Panc1 (cell line): ENCODE data around the gene FOXK1. TPM values are rescaled to one million over a fixed set of nuclear protein-coding genes. Genes with fewer than 3 reads are reported as not detected.

Experiments
- ATAC-seq: fragments of 200-7000 bp; cut with Tn5 transposase; 2 replicates; pipeline ENCODE4 v1.9.1; 2020; ENCODE audit warnings: mild to moderate bottlenecking, moderate library complexity
- BruUV-seq: library from RNA; stranded (reverse); fragments of 400-500 nt; replicated peaks from 2 replicates; lab custom pipeline; 2021; lab: Mats Ljungman, UMichigan
- CTCF ChIA-PET: fragments of 300-600 bp; sonication (Branson Sonifier 250); formaldehyde crosslinking; loops from one replicate; lab custom pipeline; 2022; ENCODE audit warnings: antibody characterized with exemption; lab: Charles Lee
- POLR2A ChIA-PET: fragments of 300-600 bp; sonication (Branson Sonifier 250); formaldehyde crosslinking; loops from one replicate; lab custom pipeline; 2022; ENCODE audit warnings: antibody characterized with exemption; lab: Charles Lee
- DNase-seq: peaks from one replicate; pipeline ENCODE4 v3.0.0-alpha.2; 2010; ENCODE audit warnings: low read depth, low spot score
- H3K27ac ChIP-seq: 2 replicates; pipeline ENCODE4 v1.5.1; 2011; ENCODE audit warnings: mild to moderate bottlenecking, low read length, inconsistent platforms
- H3K27me3 ChIP-seq: fragments of 200-500 bp; sonication (Bioruptor generic); 2 replicates; pipeline ENCODE4 v1.6.0; 2014; ENCODE audit warnings: low read length, inconsistent platforms; ENCODE audit not compliant: control insufficient read depth, insufficient read depth
- H3K36me3 ChIP-seq: fragments of 200-500 bp; sonication (Bioruptor generic); 2 replicates; pipeline ENCODE4 v1.5.1; 2014; ENCODE audit warnings: inconsistent platforms, mild to moderate bottlenecking, low read length, moderate library complexity; ENCODE audit not compliant: control insufficient read depth, insufficient read depth
- H3K4me1 ChIP-seq: 2 replicates; pipeline ENCODE4 v1.5.1; 2011; ENCODE audit warnings: inconsistent platforms, mild to moderate bottlenecking, low read length, moderate library complexity; ENCODE audit not compliant: control insufficient read depth, insufficient read depth
- H3K4me3 ChIP-seq, 2 experiments: 2 replicates each; pipeline ENCODE4 v1.5.1; 2011 to 2012; ENCODE audit warnings: low read depth in 2 of 2, low read length in 2 of 2, mild to moderate bottlenecking in 2 of 2, inconsistent platforms in 1 of 2, moderate library complexity in 1 of 2
- H3K9me3 ChIP-seq: fragments of 200-500 bp; sonication (Bioruptor generic); 2 replicates; pipeline ENCODE4 v1.5.1; 2014; ENCODE audit warnings: low read depth, mild to moderate bottlenecking, inconsistent platforms, low read length, moderate library complexity; ENCODE audit not compliant: control insufficient read depth, insufficient read depth
- CTCF ChIP-seq: fragments of 450-650 bp; IDR thresholded peaks from 2 replicates; pipeline ENCODE4 v1.5.1; 2017; ENCODE audit warnings: mild to moderate bottlenecking
- POLR2AphosphoS5 ChIP-seq: IDR thresholded peaks from 2 replicates; pipeline ENCODE4 v1.6.1; 2012; ENCODE audit warnings: mild to moderate bottlenecking, low read depth, low read length, moderate library complexity
- SIN3A ChIP-seq: IDR thresholded peaks from 2 replicates; pipeline ENCODE4 v1.6.1; 2012; ENCODE audit warnings: low read depth, mild to moderate bottlenecking, low read length, moderate library complexity, borderline replicate concordance; ENCODE audit not compliant: insufficient read depth
- TCF7L2 ChIP-seq: IDR thresholded peaks from 2 replicates; pipeline ENCODE4 v1.6.1; 2011; ENCODE audit warnings: mild to moderate bottlenecking, low read depth, low read length, inconsistent platforms
- in situ Hi-C: cut with HindIII; loops from 2 replicates; pipeline ENCODE4 v1.10.0; 2016; ENCODE audit warnings: low sequenced_read_pairs, low pct_unique_long_range_greater_than_20kb
- intact Hi-C: fragments of 100-400 bp; cut with micrococcal nuclease; formaldehyde crosslinking; loops from one replicate; pipeline ENCODE4 v1.10.0; 2022; ENCODE audit not compliant: unreplicated experiment
- total RNA-seq: library from RNA; stranded (reverse); gene quantifications from one replicate; pipeline ENCODE4 v1.2.1, GENCODE V29; 2021; ENCODE audit not compliant: unreplicated experiment
- TF ChIP-seq, protein P1 (sequence below), 2 experiments: IDR thresholded peaks; 2 replicates each; pipeline ENCODE4 v1.6.1; 2011 to 2012; ENCODE audit warnings: low read depth in 2 of 2, control low read depth in 1 of 2, low read length in 1 of 2, mild to moderate bottlenecking in 1 of 2, moderate library complexity in 1 of 2; ENCODE audit not compliant: insufficient read depth in 1 of 2

FOXK1 gene
- total RNA-seq, 1 experiment from 2014 or later, result 72.7 TPM

- H3K9me3 ChIP-seq, result no peaks in the 10 kb centered on the region
- ATAC-seq (no peak), DNase-seq (no peak)
- POLR2A ChIA-PET, result interaction anchor here (0.6 kb wide), 1 partner anchor 21 kb away, joined by 9 read pairs; no protein-coding TSS in a partner anchor
- intact Hi-C loops (no loop called here), in situ Hi-C loops (no loop called here)
- H3K27me3 ChIP-seq, result no peaks in the 10 kb centered on the region
- CTCF ChIA-PET, result no interaction called here
- H3K4me1 ChIP-seq, result peaks cover 13% of the 10 kb centered on the region
- H3K4me3 ChIP-seq, result peak overlapping the region; percentile 39 to 66
- H3K27ac ChIP-seq, result peak overlapping the region; percentile 89
- no TSS peak for BruUV-seq
- TF ChIP-seq TCF7L2 (no peak), SIN3A (no peak), CTCF (no peak)
- H3K36me3 ChIP-seq, result no peaks in the 10 kb centered on the region
Observed at GRCh38 chr7:4725850-4726450, 43.9 kb downstream of the FOXK1 start.

GRCh38 chr7:4726566-4726965, 44.5 kb downstream of the FOXK1 start:
- TF ChIP-seq TCF7L2 (no peak), SIN3A (no peak), CTCF (no peak), POLR2AphosphoS5 (no peak)
- TF ChIP-seq, protein P1, sequence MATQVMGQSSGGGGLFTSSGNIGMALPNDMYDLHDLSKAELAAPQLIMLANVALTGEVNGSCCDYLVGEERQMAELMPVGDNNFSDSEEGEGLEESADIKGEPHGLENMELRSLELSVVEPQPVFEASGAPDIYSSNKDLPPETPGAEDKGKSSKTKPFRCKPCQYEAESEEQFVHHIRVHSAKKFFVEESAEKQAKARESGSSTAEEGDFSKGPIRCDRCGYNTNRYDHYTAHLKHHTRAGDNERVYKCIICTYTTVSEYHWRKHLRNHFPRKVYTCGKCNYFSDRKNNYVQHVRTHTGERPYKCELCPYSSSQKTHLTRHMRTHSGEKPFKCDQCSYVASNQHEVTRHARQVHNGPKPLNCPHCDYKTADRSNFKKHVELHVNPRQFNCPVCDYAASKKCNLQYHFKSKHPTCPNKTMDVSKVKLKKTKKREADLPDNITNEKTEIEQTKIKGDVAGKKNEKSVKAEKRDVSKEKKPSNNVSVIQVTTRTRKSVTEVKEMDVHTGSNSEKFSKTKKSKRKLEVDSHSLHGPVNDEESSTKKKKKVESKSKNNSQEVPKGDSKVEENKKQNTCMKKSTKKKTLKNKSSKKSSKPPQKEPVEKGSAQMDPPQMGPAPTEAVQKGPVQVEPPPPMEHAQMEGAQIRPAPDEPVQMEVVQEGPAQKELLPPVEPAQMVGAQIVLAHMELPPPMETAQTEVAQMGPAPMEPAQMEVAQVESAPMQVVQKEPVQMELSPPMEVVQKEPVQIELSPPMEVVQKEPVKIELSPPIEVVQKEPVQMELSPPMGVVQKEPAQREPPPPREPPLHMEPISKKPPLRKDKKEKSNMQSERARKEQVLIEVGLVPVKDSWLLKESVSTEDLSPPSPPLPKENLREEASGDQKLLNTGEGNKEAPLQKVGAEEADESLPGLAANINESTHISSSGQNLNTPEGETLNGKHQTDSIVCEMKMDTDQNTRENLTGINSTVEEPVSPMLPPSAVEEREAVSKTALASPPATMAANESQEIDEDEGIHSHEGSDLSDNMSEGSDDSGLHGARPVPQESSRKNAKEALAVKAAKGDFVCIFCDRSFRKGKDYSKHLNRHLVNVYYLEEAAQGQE (IDR thresholded peaks at IDR 0.05; ENCODE audit: insufficient read depth in 1 of 2, low read depth in 2 of 2, low read length in 1 of 2), result no peak
- BruUV-seq, result no TSS peak
- in situ Hi-C loops (no loop called here), intact Hi-C loops (no loop called here)
- Histone ChIP-seq H3K9me3 (no peaks in the 10 kb centered on the region), H3K36me3 (no peaks in the 10 kb centered on the region), H3K27ac (no peak overlapping the region), H3K4me3 (no peak overlapping the region), H3K4me1 (peaks cover 13% of the 10 kb centered on the region), H3K27me3 (no peaks in the 10 kb centered on the region)
- DNase-seq (no peak), ATAC-seq (no peak)
- ChIA-PET CTCF (no interaction called here), POLR2A (no interaction called here)
